HG03469 (cell line): Measurements from ENCODE around the gene PITPNC1.
"Not testable (repeated sequence)": the region's sequence is repeated elsewhere in the genome, so short reads cannot be mapped to it uniquely, and the experiment has no call there.

ENCODE experiments used
- ATAC-seq: cut with Tn5 transposase; IDR thresholded peaks from one replicate; pipeline ENCODE4 v1.9.1; 2021; ENCODE audit warnings: mild to moderate bottlenecking, moderate library complexity, moderate number of reproducible peaks; ENCODE audit not compliant: unreplicated experiment

PITPNC1 gene

GRCh38 chr17:67376737-67377487 lies at the start of gene PITPNC1:
PITPNC1 (plus strand) TSS chr17:67377281.
- ATAC-seq = peak; percentile 49

GRCh38 chr17:67328026-67328425 lies 49.1 kb upstream of the PITPNC1 start:
- ATAC-seq = no peak

- not testable (repeated sequence) for ATAC-seq
These were observed 45.5 kb upstream of the PITPNC1 start for GRCh38 chr17:67331381-67332161.

GRCh38 chr17:67332162-67332508 lies 44.9 kb upstream of the PITPNC1 start:
- not testable (repeated sequence) for ATAC-seq

GRCh38 chr17:67335245-67335835 lies 41.7 kb upstream of the PITPNC1 start:
- no peak for ATAC-seq

- no peak for ATAC-seq
These were observed 40.2 kb upstream of the PITPNC1 start for GRCh38 chr17:67336859-67337258.

GRCh38 chr17:67338353-67338752 lies 38.7 kb upstream of the PITPNC1 start:
- not testable (repeated sequence) for ATAC-seq

GRCh38 chr17:67343237-67343636 lies 33.8 kb upstream of the PITPNC1 start:
- ATAC-seq = no peak

- no peak for ATAC-seq
These were observed 29.3 kb upstream of the PITPNC1 start for GRCh38 chr17:67347826-67348225.

- ATAC-seq = no peak
These were observed 27.7 kb upstream of the PITPNC1 start for GRCh38 chr17:67349420-67349819.

- no peak for ATAC-seq
These were observed 23.9 kb upstream of the PITPNC1 start for GRCh38 chr17:67353161-67353560.

- no peak for ATAC-seq
These were observed 23.0 kb upstream of the PITPNC1 start for GRCh38 chr17:67353929-67354574.

GRCh38 chr17:67358612-67359011 lies 18.5 kb upstream of the PITPNC1 start:
- no peak for ATAC-seq

- ATAC-seq = no peak
These were observed 16.9 kb upstream of the PITPNC1 start for GRCh38 chr17:67359960-67360791.

GRCh38 chr17:67360880-67361279 lies 16.2 kb upstream of the PITPNC1 start:
- ATAC-seq = no peak

- no peak for ATAC-seq
These were observed 14.9 kb upstream of the PITPNC1 start for GRCh38 chr17:67362173-67362572.

GRCh38 chr17:67364847-67365737 lies 12.0 kb upstream of the PITPNC1 start:
- no peak for ATAC-seq

GRCh38 chr17:67365738-67366192 lies 11.3 kb upstream of the PITPNC1 start:
- no peak for ATAC-seq
